Measurements from ENCODE around the gene POGLUT3. TPM values are rescaled to one million over a fixed set of nuclear protein-coding genes. Genes with fewer than 3 reads are reported as not detected.

Gene POGLUT3
- total and polyA plus RNA-seq, 4 donors: 5.8 to 8.8 (median 7.6) TPM

DNA sequence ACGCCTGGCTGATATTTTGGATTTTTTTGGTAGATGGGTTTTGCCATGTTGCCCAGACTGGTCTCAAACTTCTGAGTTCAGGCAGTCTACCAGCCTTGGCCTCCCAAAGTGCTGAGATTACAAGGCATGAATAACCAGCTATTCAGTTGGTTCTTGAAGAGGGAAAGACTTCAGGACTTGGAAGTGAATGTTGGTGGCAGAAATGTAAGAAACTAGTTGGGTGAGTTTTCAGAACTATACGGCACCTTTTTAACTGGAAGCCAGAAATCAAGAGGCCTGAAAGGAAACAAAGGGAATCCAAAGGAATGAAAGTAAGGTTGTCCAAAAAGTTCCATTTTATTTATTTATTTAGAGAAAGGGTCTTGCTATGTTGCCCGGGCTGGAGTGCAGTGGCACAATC lies 2.9 kb downstream of the POGLUT3 start (continued):
- TF ChIP-seq, protein P1, sequence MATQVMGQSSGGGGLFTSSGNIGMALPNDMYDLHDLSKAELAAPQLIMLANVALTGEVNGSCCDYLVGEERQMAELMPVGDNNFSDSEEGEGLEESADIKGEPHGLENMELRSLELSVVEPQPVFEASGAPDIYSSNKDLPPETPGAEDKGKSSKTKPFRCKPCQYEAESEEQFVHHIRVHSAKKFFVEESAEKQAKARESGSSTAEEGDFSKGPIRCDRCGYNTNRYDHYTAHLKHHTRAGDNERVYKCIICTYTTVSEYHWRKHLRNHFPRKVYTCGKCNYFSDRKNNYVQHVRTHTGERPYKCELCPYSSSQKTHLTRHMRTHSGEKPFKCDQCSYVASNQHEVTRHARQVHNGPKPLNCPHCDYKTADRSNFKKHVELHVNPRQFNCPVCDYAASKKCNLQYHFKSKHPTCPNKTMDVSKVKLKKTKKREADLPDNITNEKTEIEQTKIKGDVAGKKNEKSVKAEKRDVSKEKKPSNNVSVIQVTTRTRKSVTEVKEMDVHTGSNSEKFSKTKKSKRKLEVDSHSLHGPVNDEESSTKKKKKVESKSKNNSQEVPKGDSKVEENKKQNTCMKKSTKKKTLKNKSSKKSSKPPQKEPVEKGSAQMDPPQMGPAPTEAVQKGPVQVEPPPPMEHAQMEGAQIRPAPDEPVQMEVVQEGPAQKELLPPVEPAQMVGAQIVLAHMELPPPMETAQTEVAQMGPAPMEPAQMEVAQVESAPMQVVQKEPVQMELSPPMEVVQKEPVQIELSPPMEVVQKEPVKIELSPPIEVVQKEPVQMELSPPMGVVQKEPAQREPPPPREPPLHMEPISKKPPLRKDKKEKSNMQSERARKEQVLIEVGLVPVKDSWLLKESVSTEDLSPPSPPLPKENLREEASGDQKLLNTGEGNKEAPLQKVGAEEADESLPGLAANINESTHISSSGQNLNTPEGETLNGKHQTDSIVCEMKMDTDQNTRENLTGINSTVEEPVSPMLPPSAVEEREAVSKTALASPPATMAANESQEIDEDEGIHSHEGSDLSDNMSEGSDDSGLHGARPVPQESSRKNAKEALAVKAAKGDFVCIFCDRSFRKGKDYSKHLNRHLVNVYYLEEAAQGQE (IDR thresholded peaks at IDR 0.05): no peak
- no peak for TF ChIP-seq NR2F2 (IDR thresholded peaks at IDR 0.05)
- no peak for TF ChIP-seq HNF4A (conservative IDR thresholded peaks at IDR 0.05)
- no peak for TF ChIP-seq HNF4G (IDR thresholded peaks at IDR 0.05)
- TF ChIP-seq, protein P2, sequence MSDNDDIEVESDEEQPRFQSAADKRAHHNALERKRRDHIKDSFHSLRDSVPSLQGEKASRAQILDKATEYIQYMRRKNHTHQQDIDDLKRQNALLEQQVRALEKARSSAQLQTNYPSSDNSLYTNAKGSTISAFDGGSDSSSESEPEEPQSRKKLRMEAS (IDR thresholded peaks at IDR 0.05): no peak
- TF ChIP-seq, protein P3, sequence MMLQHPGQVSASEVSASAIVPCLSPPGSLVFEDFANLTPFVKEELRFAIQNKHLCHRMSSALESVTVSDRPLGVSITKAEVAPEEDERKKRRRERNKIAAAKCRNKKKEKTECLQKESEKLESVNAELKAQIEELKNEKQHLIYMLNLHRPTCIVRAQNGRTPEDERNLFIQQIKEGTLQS (IDR thresholded peaks at IDR 0.05): no peak
- no peak for TF ChIP-seq RXRA (IDR thresholded peaks at IDR 0.05)

DNA sequence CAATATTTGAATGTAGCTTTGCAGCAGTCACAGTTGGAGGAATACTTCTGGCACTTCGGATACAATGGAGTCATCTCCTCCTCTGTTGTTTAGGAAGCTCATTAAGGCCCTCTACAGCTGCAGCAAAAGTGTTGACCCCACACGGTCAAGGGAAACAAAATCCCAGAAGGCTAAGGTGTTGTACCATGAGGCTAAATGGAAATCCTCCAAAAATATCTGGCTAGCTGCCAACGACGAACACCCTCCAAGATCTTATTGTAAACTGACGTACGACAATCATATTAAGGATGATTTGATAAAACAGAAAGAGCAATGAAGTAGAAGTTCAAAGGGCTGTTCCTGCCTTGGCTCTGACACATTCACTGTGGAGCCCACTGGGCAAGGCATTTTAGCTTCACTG lies 4.0 kb downstream of the POGLUT3 start:
- Histone ChIP-seq H3K9ac (ENCODE audit: low read depth in 1 of 2, low read length in 2 of 2) (no peak overlapping the region), H3K27ac (ENCODE audit: low read depth in 1 of 2, low read length in 2 of 2) (no peak overlapping the region), H3K9me3 (ENCODE audit: control insufficient read depth in 4 of 4, low read length in 3 of 4) (no peaks in the 10 kb centered on the region), H3K4me1 (ENCODE audit: control insufficient read depth in 4 of 4, insufficient read depth in 4 of 4, low read length in 3 of 4) (peaks cover 0 to 6% (median 4%) of the 10 kb centered on the region in 4 donors), H3K27me3 (ENCODE audit: control insufficient read depth in 4 of 4, insufficient read depth in 4 of 4, low read length in 3 of 4) (no peaks in the 10 kb centered on the region), H3K36me3 (ENCODE audit: control insufficient read depth in 4 of 4, insufficient read depth in 3 of 4, low read depth in 1 of 4, low read length in 3 of 4) (peaks cover 2 to 5% (median 3%) of the 10 kb centered on the region in 4 donors), H3K4me3 (ENCODE audit: low read depth in 1 of 3, low read length in 3 of 3) (no peak overlapping the region)
- TF ChIP-seq, protein P2 (IDR thresholded peaks at IDR 0.05): no peak
- TF ChIP-seq HNF4G (IDR thresholded peaks at IDR 0.05): no peak
- TF ChIP-seq RAD21 (IDR thresholded peaks at IDR 0.05): no peak
- no peak for TF ChIP-seq EGR1 (IDR thresholded peaks at IDR 0.05; ENCODE audit: low read depth in 2 of 2)
- no peak for TF ChIP-seq JUND (IDR thresholded peaks at IDR 0.05)
- TF ChIP-seq NR2F2 (IDR thresholded peaks at IDR 0.05): no peak
- WGBS: 67% methylated on average over 6 of the region's 6 CpGs
- no peak for DNase-seq (ENCODE audit: low spot score)

DNA sequence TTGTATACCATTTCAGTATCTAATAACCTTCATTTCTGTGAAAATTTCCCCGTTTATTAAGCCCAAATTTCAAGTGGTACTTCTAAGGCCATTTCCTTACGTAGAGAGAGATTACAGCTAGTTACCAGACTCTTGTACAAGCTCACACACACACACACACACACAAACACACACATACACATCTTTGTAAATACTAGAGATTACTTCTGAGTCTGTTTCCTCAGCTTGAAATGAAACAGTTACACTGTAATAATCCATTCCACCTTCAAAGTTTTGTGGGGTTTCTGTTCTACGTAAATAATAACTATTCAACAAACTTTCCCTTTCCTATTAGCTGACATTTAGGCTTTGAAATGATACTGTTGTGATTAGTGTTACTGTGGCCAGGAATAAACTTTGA lies 6.2 kb downstream of the POGLUT3 start:
- peaks cover 0 to 4% (median 2%) of the 10 kb centered on the region in 4 donors for H3K4me1 ChIP-seq (ENCODE audit: control insufficient read depth in 4 of 4, insufficient read depth in 4 of 4, low read length in 3 of 4)
- H3K4me3 ChIP-seq (ENCODE audit: low read depth in 1 of 3, low read length in 3 of 3): no peak overlapping the region
- H3K9ac ChIP-seq (ENCODE audit: low read depth in 1 of 2, low read length in 2 of 2): no peak overlapping the region
- H3K27me3 ChIP-seq (ENCODE audit: control insufficient read depth in 4 of 4, insufficient read depth in 4 of 4, low read length in 3 of 4): no peaks in the 10 kb centered on the region
- no peak overlapping the region for H3K27ac ChIP-seq (ENCODE audit: low read depth in 1 of 2, low read length in 2 of 2)
- TF ChIP-seq, protein P1 (IDR thresholded peaks at IDR 0.05): no peak
- no peak for TF ChIP-seq FOXA1 (IDR thresholded peaks at IDR 0.05)
- no peak for TF ChIP-seq JUND (IDR thresholded peaks at IDR 0.05)
- TF ChIP-seq, protein P4, sequence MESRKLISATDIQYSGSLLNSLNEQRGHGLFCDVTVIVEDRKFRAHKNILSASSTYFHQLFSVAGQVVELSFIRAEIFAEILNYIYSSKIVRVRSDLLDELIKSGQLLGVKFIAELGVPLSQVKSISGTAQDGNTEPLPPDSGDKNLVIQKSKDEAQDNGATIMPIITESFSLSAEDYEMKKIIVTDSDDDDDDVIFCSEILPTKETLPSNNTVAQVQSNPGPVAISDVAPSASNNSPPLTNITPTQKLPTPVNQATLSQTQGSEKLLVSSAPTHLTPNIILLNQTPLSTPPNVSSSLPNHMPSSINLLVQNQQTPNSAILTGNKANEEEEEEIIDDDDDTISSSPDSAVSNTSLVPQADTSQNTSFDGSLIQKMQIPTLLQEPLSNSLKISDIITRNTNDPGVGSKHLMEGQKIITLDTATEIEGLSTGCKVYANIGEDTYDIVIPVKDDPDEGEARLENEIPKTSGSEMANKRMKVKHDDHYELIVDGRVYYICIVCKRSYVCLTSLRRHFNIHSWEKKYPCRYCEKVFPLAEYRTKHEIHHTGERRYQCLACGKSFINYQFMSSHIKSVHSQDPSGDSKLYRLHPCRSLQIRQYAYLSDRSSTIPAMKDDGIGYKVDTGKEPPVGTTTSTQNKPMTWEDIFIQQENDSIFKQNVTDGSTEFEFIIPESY (IDR thresholded peaks at IDR 0.05): no peak
- TF ChIP-seq NR2F2 (IDR thresholded peaks at IDR 0.05): no peak
- TF ChIP-seq TAF1 (conservative IDR thresholded peaks at IDR 0.05): no peak
- TF ChIP-seq, protein P5, sequence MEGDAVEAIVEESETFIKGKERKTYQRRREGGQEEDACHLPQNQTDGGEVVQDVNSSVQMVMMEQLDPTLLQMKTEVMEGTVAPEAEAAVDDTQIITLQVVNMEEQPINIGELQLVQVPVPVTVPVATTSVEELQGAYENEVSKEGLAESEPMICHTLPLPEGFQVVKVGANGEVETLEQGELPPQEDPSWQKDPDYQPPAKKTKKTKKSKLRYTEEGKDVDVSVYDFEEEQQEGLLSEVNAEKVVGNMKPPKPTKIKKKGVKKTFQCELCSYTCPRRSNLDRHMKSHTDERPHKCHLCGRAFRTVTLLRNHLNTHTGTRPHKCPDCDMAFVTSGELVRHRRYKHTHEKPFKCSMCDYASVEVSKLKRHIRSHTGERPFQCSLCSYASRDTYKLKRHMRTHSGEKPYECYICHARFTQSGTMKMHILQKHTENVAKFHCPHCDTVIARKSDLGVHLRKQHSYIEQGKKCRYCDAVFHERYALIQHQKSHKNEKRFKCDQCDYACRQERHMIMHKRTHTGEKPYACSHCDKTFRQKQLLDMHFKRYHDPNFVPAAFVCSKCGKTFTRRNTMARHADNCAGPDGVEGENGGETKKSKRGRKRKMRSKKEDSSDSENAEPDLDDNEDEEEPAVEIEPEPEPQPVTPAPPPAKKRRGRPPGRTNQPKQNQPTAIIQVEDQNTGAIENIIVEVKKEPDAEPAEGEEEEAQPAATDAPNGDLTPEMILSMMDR (IDR thresholded peaks at IDR 0.05; ENCODE audit: low read depth, low read length, missing input control): no peak
- TF ChIP-seq SP1 (IDR thresholded peaks at IDR 0.05): no peak
- no peak for TF ChIP-seq EGR1 (IDR thresholded peaks at IDR 0.05; ENCODE audit: low read depth in 2 of 2)
- TF ChIP-seq YY1 (IDR thresholded peaks at IDR 0.05): no peak
- no peak for TF ChIP-seq RXRA (IDR thresholded peaks at IDR 0.05)
- TF ChIP-seq RAD21 (IDR thresholded peaks at IDR 0.05): no peak
- WGBS: 94% methylated on average over 3 of the region's 3 CpGs
- no peak for DNase-seq (ENCODE audit: low spot score)
- no peaks in the 10 kb centered on the region for H3K9me3 ChIP-seq (ENCODE audit: control insufficient read depth in 4 of 4, low read length in 3 of 4)
- H3K36me3 ChIP-seq (ENCODE audit: control insufficient read depth in 4 of 4, insufficient read depth in 3 of 4, low read depth in 1 of 4, low read length in 3 of 4): peaks cover 2 to 10% (median 4%) of the 10 kb centered on the region in 4 donors

All from liver (tissue), 9 donors.